Muscle of back (tissue), 11 donors: Measurements from ENCODE around the gene ADAMTSL5. TPM values are rescaled to one million over a fixed set of nuclear protein-coding genes. Genes with fewer than 3 reads are reported as not detected.
"Not testable (repeated sequence)": the region's sequence is repeated elsewhere in the genome, so short reads cannot be mapped to it uniquely, and the experiment has no call there.

Experiments
- DNase-seq, 3 donors: peaks; one replicate each; pipeline versions ENCODE4 v3.0.0 to v3.0.0-alpha.2; 2013
- polyA plus RNA-seq, 10 donors: library from polyadenylated mRNA; unstranded; fragments of 120-200 nt; gene quantifications; one replicate each; pipeline ENCODE4 v1.2.1, GENCODE V29; 2013; ENCODE audit not compliant: insufficient read length in 10 of 10

Gene ADAMTSL5
- polyA plus RNA-seq, 10 donors: 7.4 to 17.8 (median 13.8) TPM

DNA sequence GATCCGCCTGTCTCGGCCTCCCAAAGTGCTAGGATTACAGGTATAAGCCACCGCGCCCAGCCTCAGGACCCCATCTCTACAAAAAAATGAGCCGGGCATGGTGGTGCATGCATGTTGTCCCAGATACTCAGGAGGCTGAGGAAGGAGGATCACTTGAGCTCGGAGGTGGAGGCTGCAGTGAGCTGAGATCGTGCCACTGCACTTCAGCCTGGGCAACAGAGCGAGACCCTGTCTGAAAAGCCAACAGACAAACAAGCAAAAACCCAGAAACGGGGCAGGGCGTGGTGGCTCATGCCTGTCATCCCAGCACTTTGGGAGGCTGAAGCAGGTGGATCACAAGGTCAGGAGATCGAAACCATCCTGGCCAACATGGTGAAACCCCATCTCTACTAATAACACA is 18.0 kb upstream of the ADAMTSL5 start:
- not testable (repeated sequence) for DNase-seq

DNA sequence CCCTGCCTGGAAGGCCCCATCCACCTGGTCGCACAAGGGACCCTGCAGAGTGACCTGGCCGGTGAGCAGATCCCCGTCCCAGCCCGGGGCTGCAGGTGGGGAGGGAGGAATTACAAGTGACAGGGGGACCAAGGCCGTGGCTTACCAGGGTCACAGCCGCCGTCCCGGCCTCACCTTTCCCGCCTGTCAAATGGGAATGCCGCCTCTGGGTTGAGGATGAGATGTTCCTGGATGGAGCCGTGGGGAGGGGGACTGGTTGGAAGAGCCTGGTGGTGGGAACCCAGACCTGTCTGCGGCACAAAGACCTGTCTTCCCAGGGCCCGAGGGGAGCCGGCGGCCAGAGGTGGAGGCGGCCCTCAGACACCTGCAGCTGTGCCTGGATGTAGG is 16.6 kb upstream of the ADAMTSL5 start:
- DNase-seq: no peak

DNA sequence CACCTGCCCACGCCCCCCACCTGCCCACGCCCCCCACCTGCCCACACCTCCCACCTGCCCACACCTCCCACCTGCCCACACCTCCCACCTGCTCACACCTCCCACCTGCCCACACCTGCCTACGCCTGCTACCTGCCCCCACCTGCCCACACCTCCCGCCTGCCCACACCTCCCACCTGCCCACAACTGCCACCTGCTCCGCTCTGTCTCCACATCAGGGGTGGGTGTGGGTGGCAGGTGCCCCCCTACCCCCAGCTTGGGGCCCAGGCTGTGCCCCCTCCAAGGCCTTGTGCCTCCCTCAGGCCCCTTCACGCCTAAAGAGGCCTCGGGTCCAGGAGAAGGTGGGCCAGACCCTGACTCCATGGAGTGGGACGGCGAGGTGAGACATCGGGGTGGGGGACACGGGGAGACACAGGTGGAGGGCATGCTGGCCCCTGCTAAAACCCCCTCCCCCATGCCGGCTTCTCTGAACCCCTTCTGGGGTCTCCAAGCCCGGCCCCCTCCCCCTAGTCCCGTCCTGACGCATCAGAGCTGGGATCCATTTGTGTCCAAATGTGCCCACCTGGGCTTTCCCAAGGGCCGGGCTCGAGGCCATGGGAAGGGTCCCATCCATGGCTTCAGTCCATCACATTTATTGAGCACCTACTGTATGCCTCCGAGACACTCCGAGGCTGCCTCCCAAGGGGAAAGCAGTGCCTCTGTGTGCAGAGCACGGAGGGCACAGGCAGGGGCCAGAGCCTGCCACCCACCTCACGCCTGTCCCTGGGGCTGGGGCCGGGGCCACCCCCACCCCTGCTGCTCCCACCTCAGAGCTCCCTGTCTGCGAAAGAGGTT is 16.0 kb upstream of the ADAMTSL5 start:
- no peak for DNase-seq

DNA sequence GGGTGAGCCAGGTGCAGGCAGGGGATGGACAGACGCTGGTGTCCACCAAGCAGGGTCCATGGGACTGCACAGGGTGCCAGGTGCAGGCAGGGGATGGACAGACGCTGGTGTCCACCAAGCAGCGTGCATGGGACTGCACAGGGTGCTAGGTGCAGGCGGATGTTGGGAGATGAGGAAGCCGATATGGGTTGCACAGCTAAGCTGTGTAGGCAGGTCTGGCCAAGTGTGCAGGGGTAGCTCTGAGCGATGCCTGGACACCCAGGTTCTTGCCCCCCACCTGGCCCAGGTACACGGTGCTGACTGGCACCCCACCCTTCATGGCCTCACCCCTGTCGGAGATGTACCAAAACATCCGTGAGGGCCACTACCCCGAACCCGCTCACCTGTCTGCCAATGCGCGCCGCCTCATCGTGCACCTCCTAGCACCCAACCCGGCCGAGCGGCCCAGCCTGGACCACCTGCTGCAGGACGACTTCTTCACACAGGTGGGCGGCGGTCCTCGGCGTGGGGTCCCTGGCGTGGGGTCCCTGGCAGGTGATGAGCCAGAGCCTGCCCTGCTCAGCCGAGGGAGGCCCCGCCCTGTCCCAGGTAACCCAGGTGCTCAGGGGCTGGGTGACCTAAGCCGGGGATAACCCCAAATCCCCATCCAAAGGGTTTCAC is 15.0 kb upstream of the ADAMTSL5 start:
- DNase-seq: no peak

DNA sequence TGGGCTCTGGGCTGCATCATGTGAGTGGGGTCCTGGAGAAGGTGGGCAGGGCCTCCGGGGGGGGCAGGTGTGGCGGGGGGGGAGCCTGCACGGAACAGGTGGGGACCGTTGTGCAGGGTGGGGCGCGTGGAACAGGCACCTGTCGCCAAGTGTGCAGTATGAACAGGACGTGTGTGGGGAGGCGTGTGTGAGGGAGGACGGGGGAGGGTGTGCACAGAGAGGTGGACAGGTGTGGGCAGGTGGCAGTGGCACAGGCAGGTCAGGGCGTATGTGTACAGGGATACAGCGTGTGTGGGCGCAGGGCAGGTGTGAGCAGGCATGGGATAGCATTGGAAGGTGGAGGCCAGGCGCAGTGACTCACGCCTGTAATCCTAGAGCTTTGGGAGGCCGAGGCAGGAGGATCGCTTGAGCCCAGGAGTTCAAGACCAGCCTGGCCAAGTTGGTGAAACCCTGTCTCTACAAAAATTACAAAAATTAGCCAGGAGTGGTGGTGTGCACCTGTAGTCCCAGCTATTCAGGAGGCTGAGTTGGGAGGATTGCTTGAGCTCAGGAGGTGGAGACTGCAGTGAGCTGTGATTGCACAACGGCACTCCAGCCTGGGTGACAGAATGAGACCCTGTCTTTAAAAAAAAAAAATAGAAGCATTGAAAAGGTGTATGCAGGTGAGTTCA is 14.3 kb upstream of the ADAMTSL5 start:
- no peak for DNase-seq

DNA sequence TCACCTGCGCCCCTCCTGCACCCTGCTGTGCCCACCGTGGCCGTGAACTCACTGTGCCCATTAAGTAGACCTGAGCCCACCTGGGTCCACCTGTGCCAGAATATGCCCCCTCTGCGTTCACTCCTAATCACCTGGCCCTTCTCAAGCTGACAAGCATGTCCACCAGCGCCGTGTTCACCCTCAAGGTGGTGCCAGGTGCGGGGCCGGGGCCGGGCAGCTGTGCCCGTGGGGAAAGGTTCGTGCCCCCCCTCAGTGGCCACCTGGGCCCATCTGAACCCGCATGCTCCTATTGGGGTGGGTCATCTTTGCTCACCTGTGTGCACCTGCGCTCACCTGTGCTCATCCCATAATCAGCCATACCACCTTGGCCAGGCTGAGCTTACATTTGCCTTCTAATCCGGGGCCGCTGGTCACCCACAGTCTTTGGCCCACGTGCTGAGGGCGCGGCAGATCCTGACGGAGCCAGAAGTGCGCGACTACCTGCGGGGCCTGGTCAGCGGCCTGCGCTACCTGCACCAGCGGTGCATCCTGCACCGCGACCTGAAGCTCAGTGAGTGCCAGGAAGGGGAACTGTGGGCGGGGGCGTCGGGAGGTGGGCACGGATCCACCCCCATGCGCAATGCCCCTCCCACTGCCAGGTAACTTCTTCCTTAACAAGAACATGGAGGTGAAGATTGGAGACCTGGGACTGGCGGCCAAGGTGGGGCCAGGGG is 13.4 kb upstream of the ADAMTSL5 start:
- no peak for DNase-seq

DNA sequence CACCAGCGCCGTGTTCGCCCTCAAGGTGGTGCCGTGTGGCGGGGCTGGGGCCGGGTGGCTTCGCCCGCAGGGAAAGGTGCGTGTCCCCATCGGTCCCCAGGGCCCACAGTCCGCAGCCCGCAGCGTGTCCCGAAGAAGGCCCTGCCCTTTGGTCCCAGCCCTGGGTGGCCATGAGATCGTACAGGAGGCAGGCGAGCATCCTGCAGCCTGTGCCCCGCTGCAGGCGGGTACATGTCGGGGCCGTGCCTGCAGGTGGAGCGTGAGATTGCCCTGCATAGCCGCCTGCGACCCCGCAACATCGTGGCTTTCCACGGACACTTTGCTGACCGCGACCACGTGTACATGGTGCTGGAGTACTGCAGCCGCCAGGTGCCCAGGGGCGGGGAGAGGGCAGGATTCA is 12.5 kb upstream of the ADAMTSL5 start:
- DNase-seq: no peak

DNA sequence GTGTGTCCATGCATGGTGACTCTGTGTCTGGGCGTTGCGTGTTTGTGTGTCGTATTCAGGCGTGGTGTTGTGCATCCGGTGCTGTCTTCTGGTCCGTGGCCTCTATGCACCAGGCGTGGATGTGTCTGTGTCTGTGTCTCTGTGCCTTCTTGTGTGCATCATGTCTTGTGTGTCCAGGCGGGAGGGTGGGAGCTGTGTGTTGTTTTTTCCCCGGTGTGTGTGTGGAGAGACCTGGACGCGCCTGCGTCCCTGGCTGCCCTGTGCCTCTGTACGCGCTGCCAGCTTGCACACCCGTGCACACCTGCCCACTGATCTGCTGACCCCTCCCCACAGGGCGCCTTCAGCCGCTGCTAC is 12.1 kb upstream of the ADAMTSL5 start:
- no peak for DNase-seq

DNA sequence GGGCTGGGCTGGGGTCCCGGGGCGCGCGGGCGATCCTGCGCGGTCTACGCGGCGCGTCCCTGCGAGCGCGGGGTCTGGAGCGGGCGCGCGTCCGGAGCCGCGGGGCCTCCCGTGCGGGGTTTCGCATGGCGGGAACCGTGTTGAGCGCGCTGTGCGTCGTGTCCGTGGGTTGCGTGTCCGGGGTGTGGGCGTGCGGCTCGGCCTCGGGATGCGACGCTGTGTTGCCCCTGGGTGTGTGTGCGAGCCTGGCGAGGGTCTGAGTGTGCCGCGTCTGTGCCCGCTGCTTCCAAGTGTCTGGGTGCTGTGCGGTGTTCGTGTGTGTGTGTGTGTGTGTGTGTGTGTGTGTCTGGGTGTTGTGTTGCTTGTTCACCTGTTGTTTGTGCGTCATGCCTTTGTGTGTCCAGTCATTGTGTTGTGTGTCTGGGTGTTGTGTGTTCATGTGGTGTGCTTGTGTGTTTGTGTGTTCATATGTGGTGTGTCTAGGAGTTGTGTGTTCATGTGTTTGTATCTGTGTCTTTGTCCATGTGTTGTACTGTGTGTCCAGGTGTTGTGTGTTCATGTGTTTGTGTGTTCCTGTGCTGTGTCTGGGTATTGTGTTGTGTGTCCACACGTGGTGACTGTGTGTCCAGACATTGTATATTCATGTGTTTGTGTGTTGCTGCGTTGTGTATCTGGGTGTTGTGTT is 11.6 kb upstream of the ADAMTSL5 start:
- DNase-seq: no peak

DNA sequence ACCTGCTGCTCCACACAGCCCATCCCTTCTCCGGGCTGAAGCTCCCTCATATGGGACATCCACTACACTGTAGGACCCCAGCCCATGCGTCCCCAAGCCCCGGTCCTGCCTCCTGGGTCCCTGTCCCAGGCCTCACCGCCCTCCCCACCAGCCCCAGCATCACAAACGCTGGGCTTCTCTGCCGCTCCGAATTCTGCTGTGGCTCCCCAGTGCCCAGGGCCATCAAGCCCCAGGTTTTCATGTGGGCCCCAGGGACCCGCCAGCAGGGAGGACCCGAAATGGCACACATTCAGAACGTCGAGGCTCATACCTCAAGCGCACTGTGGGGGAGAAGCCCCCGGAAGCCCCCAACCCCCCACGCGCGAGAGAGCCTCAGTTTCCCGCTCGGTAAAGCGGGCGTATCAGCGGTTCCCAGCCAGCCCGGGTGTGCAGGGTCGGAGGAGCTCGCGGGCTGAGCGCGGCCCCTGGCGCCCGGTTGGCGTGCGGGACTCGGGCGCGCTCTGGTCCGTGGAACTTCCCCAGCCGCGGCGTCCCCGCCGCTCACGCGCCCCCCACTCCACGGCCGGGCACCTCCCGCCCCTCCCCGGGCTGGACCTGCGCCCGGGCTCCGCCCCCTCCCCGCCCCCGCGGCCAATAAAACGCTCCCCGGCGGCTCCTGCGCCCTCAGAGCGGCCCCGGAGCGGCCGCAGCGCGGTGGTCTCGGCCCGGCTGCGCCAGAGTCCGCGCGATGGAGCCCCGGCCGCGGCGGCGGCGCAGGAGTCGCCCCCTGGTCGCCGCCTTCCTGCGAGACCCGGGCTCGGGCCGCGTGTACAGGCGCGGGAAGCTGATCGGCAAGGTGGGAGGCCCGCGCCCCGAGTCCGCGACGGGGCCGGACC is 10.8 kb upstream of the ADAMTSL5 start, which contains the start of gene PLK5:
Gene PLK5 (plus strand): TSS at position 666 of the 875 bp plus-strand sequence. CDS start 2,920 bp downstream, outside the sequence.
- DNase-seq: no peak

DNA sequence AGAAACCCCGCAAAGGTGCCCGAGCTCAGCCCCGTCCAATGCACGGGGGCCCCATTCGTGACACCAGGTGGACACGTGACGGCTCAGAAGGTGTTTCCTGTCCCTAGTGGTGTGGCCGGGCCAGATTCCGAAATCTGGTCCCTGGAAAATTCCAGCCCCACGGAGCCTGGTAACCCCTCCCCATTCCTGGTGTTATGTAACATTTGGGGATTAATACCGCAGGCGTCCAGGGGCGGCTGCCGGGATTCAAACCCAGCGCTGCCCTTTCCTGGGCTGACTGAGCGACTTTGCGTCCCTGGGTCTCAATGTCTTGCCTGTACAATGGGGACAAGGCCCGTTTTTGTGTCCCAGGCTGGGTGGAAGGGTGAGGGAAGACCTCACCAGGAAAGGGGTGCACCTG is 10.0 kb upstream of the ADAMTSL5 start:
- no peak for DNase-seq

DNA sequence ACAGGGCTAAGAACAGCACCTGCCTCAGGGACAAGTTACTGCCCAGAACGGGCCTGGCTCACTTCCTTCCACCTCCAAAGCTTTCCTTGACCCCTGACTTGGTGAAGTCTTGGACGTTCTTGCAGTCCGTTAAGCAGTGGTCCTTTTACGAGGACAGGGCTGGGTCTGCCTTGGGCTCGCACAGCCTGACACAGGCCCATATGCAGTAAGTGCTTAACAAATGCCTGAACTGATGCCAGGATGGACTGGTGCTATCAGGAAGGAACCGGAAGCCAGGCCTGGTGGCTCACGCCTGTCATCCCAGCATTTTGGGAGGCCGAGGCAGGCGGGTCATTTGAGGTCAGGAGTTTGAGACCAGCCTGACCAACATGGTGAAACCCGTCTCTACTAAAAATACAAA is 9.2 kb upstream of the ADAMTSL5 start:
- no peak for DNase-seq

DNA sequence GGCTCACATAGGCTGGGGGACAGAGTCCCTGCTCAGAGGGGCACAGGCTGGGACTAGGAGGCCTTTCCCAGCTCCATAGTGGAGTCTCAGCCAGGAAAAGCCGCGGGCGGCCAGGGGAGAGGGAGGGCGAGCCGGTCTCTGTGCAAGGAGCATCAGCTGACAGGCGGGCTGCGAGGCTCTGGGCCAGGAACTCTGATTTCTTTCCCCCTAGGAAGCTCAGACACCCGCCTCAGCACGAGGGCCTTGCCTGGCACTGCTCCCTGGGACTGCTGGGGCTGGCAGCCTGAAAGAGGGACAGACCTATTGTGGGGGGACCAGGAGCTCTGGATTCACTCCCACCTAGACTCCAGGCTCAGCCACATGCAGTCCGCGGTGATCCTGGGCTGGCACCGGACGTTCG is 8.8 kb upstream of the ADAMTSL5 start:
- no peak for DNase-seq

DNA sequence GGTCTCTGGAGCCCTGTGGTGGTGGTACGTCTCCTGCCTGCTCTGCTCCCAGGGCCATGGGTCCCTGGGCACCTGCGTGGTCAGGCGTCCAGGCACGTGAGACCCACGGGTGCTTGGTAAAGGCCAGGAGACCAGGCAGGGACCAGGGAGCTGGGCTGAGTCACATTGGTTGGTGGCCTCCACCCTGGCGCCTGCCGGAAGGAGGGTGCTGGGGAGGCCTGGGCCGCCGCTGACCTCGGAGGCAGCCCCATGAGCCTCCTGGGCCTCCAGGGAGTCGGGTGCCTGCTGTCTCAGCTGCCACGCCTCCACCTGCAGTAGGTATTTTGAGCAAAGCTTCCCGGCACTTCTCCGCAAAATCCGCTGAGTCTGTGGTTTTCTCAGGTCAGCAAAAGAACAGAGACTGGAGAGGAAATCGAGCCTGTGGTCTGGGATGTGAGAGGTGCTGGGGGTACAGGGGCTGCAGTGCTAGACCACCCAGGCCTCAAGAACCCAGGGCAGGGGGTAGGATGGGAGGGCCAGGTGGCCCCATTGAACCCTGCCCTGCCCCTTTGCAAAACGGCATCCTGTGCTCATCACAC is 7.5 kb upstream of the ADAMTSL5 start:
- DNase-seq: no peak

DNA sequence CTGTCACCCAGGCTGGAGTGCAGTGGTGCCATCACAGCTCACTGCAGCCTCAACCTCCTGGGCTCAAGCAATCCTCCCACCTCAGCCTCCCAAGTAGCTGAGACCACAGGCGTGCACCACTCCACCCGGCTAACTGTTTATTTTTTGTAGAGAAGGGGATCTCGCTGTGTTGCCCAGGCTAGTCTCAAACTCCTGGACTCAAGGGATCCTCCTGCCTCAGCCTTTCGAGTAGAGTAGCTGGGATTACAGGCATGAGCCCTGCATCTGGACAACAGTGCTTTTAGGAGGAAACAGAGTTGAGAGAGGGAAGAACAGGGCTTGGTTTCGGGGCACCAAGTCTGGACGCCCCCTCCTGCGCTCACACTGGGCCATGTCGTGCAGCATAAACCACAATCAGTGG is 7.0 kb upstream of the ADAMTSL5 start:
- not testable (repeated sequence) for DNase-seq

DNA sequence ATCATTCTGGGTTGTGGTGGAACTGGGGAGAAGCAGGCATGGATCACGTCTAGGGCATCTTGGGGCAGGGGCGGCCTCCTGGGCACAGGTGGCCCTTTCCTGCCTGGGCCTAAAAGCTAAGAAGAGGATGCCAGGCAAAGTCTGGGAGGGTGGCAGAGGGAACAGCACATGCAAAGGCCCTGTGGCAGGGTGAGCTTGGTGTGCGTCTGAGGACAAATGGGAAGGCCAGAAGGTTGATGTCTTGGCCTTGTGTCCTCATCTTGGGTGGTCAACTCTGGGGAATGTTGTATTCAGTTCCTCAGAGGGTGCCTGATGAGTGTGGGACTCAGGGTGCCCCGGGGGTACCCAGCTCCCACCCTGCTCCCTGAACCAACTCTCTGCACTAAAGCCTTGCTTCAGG is 5.7 kb upstream of the ADAMTSL5 start:
- DNase-seq: no peak

DNA sequence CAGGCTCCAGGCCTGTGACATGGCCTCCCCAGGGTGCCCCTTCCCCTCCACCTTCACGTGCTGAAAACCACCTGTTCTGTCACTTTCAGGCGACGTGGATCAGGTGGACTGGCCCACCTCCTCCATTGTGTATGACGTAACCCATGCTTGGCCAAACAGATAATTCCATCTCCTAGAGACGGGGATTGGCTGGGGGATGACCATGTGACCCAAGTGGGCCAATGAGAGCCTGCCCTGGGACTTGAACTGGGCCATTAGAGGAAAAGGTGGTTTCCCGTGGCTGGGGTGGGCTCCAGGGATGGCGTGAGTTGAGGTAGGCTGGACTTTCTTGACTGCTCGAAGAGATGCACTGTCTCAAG is 3.6 kb upstream of the ADAMTSL5 start:
- no peak for DNase-seq

DNA sequence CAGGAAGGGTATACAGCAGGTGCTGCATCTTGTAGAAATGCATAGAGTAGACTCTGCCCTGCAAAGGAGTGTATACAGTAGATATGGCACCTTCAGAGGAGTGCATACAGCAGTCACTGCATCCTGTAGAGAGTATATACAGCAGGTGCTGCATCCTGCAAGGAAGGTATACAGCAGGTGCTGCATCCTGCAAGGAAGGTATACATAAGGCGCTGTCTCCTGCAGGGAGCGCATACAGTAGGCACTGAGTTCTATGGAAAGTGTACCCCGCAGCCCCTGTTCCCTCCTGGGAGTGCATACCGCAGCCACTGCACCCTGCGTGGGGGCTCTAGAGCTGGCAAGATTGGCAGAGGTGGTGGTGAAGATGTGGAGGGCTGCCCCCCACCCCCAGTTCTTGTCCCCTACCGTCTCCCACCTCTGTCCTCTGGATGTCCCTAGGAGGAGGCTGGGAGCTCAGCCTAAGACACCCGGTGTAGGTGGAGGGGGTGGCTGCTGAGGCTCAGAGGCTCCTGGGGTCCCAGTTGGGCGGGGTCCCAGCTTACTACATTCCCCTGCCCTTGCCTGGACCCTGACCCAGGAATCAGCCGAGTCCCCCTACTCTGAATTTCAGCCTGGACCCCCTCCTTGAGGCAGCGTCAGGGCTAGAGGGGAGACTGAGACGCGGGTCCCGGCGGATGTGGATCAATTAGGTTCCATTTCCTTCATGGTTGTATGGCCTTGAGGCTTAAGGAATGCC is 2.3 kb upstream of the ADAMTSL5 start:
- no peak for DNase-seq

DNA sequence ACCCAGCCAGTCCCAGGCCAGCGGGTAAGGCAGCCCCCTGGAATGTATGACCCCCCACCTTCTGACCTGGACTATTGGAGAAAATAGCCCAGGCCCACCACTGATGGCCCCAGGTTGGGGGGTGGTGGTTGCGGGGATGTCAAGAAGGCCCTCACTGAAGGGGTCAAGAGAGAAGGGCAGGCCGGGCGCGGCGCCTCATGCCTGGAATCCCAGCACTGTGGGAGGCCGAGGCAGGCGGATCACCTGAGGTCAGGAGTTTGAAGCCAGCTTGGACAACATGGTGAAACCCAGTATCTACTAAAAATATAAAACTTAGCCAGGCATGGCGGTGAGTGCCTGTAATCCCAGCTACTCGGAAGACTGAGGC is 1.5 kb upstream of the ADAMTSL5 start:
- no peak for DNase-seq
